GM12878 (cell line): ENCODE data around the gene RPL38. TPM values are rescaled to one million over a fixed set of nuclear protein-coding genes. Genes with fewer than 3 reads are reported as not detected.

ENCODE experiments used
- ATAC-seq: fragments of 200-7000 bp; cut with Tn5 transposase; 3 replicates; pipeline ENCODE4 v1.9.1; 2020; ENCODE audit warnings: mild to moderate bottlenecking, moderate library complexity
- BruUV-seq: library from RNA; stranded (reverse); fragments of 400-500 nt; replicated peaks from 2 replicates; lab custom pipeline; 2021; lab: Mats Ljungman, UMichigan
- CTCF ChIA-PET: fragments of 300-600 bp; sonication (Branson Sonifier 250); formaldehyde crosslinking; extraction: SDS; loops from one replicate; lab custom pipeline; 2021; ENCODE audit warnings: inconsistent platforms; lab: Yijun Ruan, JAX
- POLR2A ChIA-PET: fragments of 350-600 bp; formaldehyde crosslinking; extraction: SDS; loops from one replicate; lab custom pipeline; 2021; ENCODE audit warnings: inconsistent platforms; lab: Charles Lee
- RAD21 ChIA-PET: fragments of 300-600 bp; sonication (Branson Sonifier 250); formaldehyde crosslinking; loops from one replicate; lab custom pipeline; 2023; ENCODE audit warnings: antibody characterized with exemption; ENCODE audit not compliant: unreplicated experiment; lab: Charles Lee
- SMC1A ChIA-PET: fragments of 300-600 bp; sonication (Branson Sonifier 250); formaldehyde crosslinking; loops from one replicate; lab custom pipeline; 2023; ENCODE audit not compliant: unreplicated experiment, uncharacterized antibody; lab: Charles Lee
- DNase-seq: peaks from one replicate; pipeline ENCODE4 v3.0.0-alpha.2; 2011; ENCODE audit warnings: low read depth, low spot score
- FAIRE-seq: peaks from 3 replicates; lab custom pipeline; 2011; peaks lifted over from hg19 to GRCh38; lab: Jason Lieb, UNC
- H2AFZ ChIP-seq: 2 replicates; pipeline ENCODE4 v1.6.0; 2011; ENCODE audit warnings: low read depth, low read length, control low read depth; ENCODE audit not compliant: control insufficient read depth
- H3K27ac ChIP-seq: 2 replicates; pipeline ENCODE4 v1.5.1; 2011; ENCODE audit warnings: control low read depth; ENCODE audit not compliant: control insufficient read depth, insufficient read depth
- H3K27me3 ChIP-seq, 2 experiments: replicated peaks in 1 of 2; 2 replicates each; pipeline versions ENCODE4 v1.6.0 to v1.6.1; 2011; ENCODE audit warnings: low read length in 1 of 2; ENCODE audit not compliant: control insufficient read depth in 2 of 2, insufficient read depth in 2 of 2
- H3K36me3 ChIP-seq, 2 experiments: 2 replicates each; pipeline ENCODE4 v1.5.1; 2011; ENCODE audit warnings: low read length in 1 of 2; ENCODE audit not compliant: control insufficient read depth in 2 of 2, insufficient read depth in 2 of 2
- H3K4me1 ChIP-seq: 2 replicates; pipeline ENCODE4 v1.6.1; 2011; ENCODE audit warnings: mild to moderate bottlenecking, low read length, moderate library complexity, mixed read lengths; ENCODE audit not compliant: control insufficient read depth, insufficient read depth
- H3K4me2 ChIP-seq: 2 replicates; pipeline ENCODE4 v1.6.0; 2011; ENCODE audit warnings: control low read depth; ENCODE audit not compliant: control insufficient read depth, insufficient read depth
- H3K4me3 ChIP-seq: fragments of 200-600 bp; sonication (generic); 2 replicates; pipeline ENCODE4 v1.5.1; 2016
- H3K79me2 ChIP-seq: 2 replicates; pipeline ENCODE4 v1.6.0; 2011; ENCODE audit warnings: low read length; ENCODE audit not compliant: control insufficient read depth, insufficient read depth
- H3K9ac ChIP-seq: 2 replicates; pipeline ENCODE4 v1.8.0; 2011; ENCODE audit warnings: low read length, control low read depth, mixed read lengths; ENCODE audit not compliant: control insufficient read depth, insufficient read depth
- H3K9me3 ChIP-seq: replicated peaks from 3 replicates; pipeline ENCODE4 v1.5.1; 2011; ENCODE audit warnings: mild to moderate bottlenecking, low read length; ENCODE audit not compliant: control insufficient read depth, insufficient read depth
- H4K20me1 ChIP-seq: 2 replicates; pipeline ENCODE4 v1.6.0; 2011; ENCODE audit not compliant: control insufficient read depth, insufficient read depth
- BCL3 ChIP-seq: IDR thresholded peaks from 2 replicates; pipeline ENCODE4 v1.6.1; 2011; ENCODE audit warnings: borderline replicate concordance, low read depth, mild to moderate bottlenecking, moderate library complexity, low read length; ENCODE audit not compliant: insufficient read depth, poor library complexity, severe bottlenecking
- CBX3 ChIP-seq: fragments of 200-600 bp; sonication (generic); IDR thresholded peaks from 2 replicates; pipeline ENCODE4 v1.6.1; 2016; ENCODE audit warnings: low read depth, borderline replicate concordance
- FOS ChIP-seq: IDR thresholded peaks from 3 replicates; pipeline ENCODE4 v1.6.1; 2011; ENCODE audit warnings: borderline replicate concordance; ENCODE audit not compliant: insufficient read length; ENCODE audit errors: extremely low read depth
- HDAC2 ChIP-seq: fragments of 200-600 bp; sonication (generic); IDR thresholded peaks from 2 replicates; pipeline ENCODE4 v1.6.1; 2017
- MTA2 ChIP-seq: fragments of 450-650 bp; IDR thresholded peaks from 2 replicates; pipeline ENCODE4 v1.6.1; 2016; ENCODE audit warnings: low read depth, mild to moderate bottlenecking, moderate library complexity
- MTA3 ChIP-seq: IDR thresholded peaks from 2 replicates; pipeline ENCODE4 v1.6.1; 2012; ENCODE audit warnings: low read length, inconsistent platforms, borderline replicate concordance
- NFYA ChIP-seq: IDR thresholded peaks from 2 replicates; pipeline ENCODE4 v1.6.1; 2011; ENCODE audit warnings: low read depth, mild to moderate bottlenecking, low read length, improper control_type of control experiment, borderline replicate concordance
- NR2C1 ChIP-seq: fragments of 450-650 bp; IDR thresholded peaks from 2 replicates; pipeline ENCODE4 v1.6.1; 2017; ENCODE audit warnings: antibody characterized with exemption, mild to moderate bottlenecking, moderate library complexity
- PBX3 ChIP-seq: IDR thresholded peaks from 2 replicates; pipeline ENCODE4 v1.6.1; 2011; ENCODE audit warnings: mild to moderate bottlenecking, low read depth, low read length, moderate library complexity; ENCODE audit not compliant: insufficient replicate concordance
- RAD21 ChIP-seq: IDR thresholded peaks from 2 replicates; pipeline ENCODE4 v1.6.1; 2011; ENCODE audit warnings: mild to moderate bottlenecking, low read depth, low read length, moderate library complexity; ENCODE audit not compliant: insufficient read depth
- RBBP5 ChIP-seq: fragments of 200-600 bp; sonication (generic); conservative IDR thresholded peaks from 2 replicates; pipeline ENCODE4 v1.6.1; 2016
- SMC3 ChIP-seq: IDR thresholded peaks from 2 replicates; pipeline ENCODE4 v1.6.1; 2011; ENCODE audit warnings: low read length, improper control_type of control experiment, borderline replicate concordance
- SPI1 ChIP-seq: IDR thresholded peaks from 2 replicates; pipeline ENCODE4 v1.6.1; 2011; ENCODE audit warnings: low read depth, mild to moderate bottlenecking, low read length, moderate library complexity, borderline replicate concordance; ENCODE audit not compliant: insufficient read depth
- SREBF2 ChIP-seq: IDR thresholded peaks from 2 replicates; pipeline ENCODE4 v1.6.1; 2012; ENCODE audit warnings: mild to moderate bottlenecking, low read length
- TCF3 ChIP-seq: IDR thresholded peaks from 2 replicates; pipeline ENCODE4 v1.6.1; 2012; ENCODE audit warnings: low read depth, mild to moderate bottlenecking, low read length, borderline replicate concordance; ENCODE audit not compliant: insufficient read depth
- ZZZ3 ChIP-seq: IDR thresholded peaks from 2 replicates; pipeline ENCODE4 v1.6.1; 2011; ENCODE audit warnings: low read depth; ENCODE audit not compliant: control insufficient read depth, insufficient read length
- WGBS: methylation state at CpG from one replicate; pipeline ENCODE4 v1.1.6; 2016; ENCODE audit warnings: low lambda C conversion rate; ENCODE audit not compliant: insufficient replicate concordance, insufficient coverage; ENCODE audit errors: missing lambda C conversion rate; 5-methylcytosine and 5-hydroxymethylcytosine counted together
- in situ Hi-C: fragments of 300-500 bp; cut with MboI; formaldehyde crosslinking; loops from 9 replicates; pipeline ENCODE4 v1.14.3; 2018; ENCODE audit warnings: mixed read lengths
- intact Hi-C: fragments of 100-400 bp; cut with micrococcal nuclease; formaldehyde crosslinking; loops from one replicate; pipeline ENCODE4 v1.14.2; 2022; ENCODE audit not compliant: unreplicated experiment
- polyA plus RNA-seq, 11 experiments: library from polyadenylated mRNA; depleted of rRNA in 4 of 11; unstranded in 6 of 11; stranded (reverse) in 5 of 11; fragments of >200 nt; fragmentation: Nextera tagmentation in 4 of 11; fragmentation: Illumina TruSeq in 1 of 11; extraction: Ambion mirVana in 4 of 11; extraction: Trizol in 1 of 11; gene quantifications; 1 replicate in 1 of 11; 2 replicates in 10 of 11; pipeline versions ENCODE4 v1.2.1 to v1.2.3, GENCODE V29; 2011 to 2016; ENCODE audit warnings: inconsistent platforms in 2 of 11, missing spikeins in 2 of 11, low read depth in 1 of 11
- total RNA-seq, 4 experiments: library from RNA; depleted of rRNA in 3 of 4; stranded (reverse); fragments of >200 nt in 3 of 4; fragmentation: Illumina TruSeq in 1 of 4; extraction: Trizol in 1 of 4; gene quantifications; 2 replicates each; pipeline versions ENCODE4 v1.2.1 to v1.2.3, GENCODE V29; 2013 to 2021

RPL38 gene
- total and polyA plus RNA-seq, 10 of the 15 experiments (the other 5 are each of a cell fraction or from before 2014, with no cell fraction given), result 1,318 to 4,938 (median 2,673) TPM

GRCh38 chr17:74185571-74186185, 17.8 kb upstream of the RPL38 start:
- Histone ChIP-seq H3K4me3 (no peak overlapping the region), H3K9me3 (no peaks in the 10 kb centered on the region), H3K27me3 (no peaks in the 10 kb centered on the region; a peak in 1 of 4 replicates), H2AFZ (no peak overlapping the region), H3K79me2 (no peaks in the 10 kb centered on the region), H3K27ac (no peak overlapping the region), H3K4me2 (no peak overlapping the region), H4K20me1 (no peaks in the 10 kb centered on the region), H3K4me1 (no peaks in the 10 kb centered on the region), H3K9ac (no peak overlapping the region), H3K36me3 (no peaks in the 10 kb centered on the region)
- in situ Hi-C loops, result no loop called here
- DNase-seq, result no peak
- ChIA-PET RAD21 (no interaction called here), SMC1A (no interaction called here), CTCF (interaction anchor here (1.3 kb wide), 1 partner anchor 14 kb away, joined by 3 read pairs; no protein-coding TSS in a partner anchor), POLR2A (no interaction called here)
- WGBS, result 37% methylated on average over 9 of the region's 9 CpGs
- no peak for FAIRE-seq
- ATAC-seq, result no peak
- TF ChIP-seq RAD21 (no peak), SREBF2 (no peak), SMC3 (no peak), RBBP5 (no peak), CBX3 (no peak), MTA3 (no peak)
- no TSS peak for BruUV-seq
- intact Hi-C loops, result no loop called here

GRCh38 chr17:74186498-74186897, 17.0 kb upstream of the RPL38 start:
- no peak overlapping the region for H3K4me2 ChIP-seq
- no peak for ATAC-seq
- 76% methylated on average over 20 of the region's 20 CpGs for WGBS
- CTCF ChIA-PET, result interaction anchor here (1.3 to 1.7 kb wide), 2 partner anchors 13 to 14 kb away, joined by 3 to 6 read pairs; no protein-coding TSS in a partner anchor
- no peak for FAIRE-seq
- intact Hi-C loops (no loop called here), in situ Hi-C loops (no loop called here)
- no peaks in the 10 kb centered on the region for H4K20me1 ChIP-seq
- no peaks in the 10 kb centered on the region for H3K79me2 ChIP-seq
- SMC1A ChIA-PET, result no interaction called here
- no TSS peak for BruUV-seq
- no peak for DNase-seq
- POLR2A ChIA-PET, result no interaction called here
- H3K27ac ChIP-seq, result no peak overlapping the region
- no peaks in the 10 kb centered on the region for H3K4me1 ChIP-seq
- RAD21 ChIA-PET, result no interaction called here
- no peaks in the 10 kb centered on the region; a peak in 1 of 4 replicates for H3K27me3 ChIP-seq
- no peak overlapping the region for H3K9ac ChIP-seq
- no peak overlapping the region for H3K4me3 ChIP-seq
- H3K36me3 ChIP-seq, result no peaks in the 10 kb centered on the region
- no peaks in the 10 kb centered on the region for H3K9me3 ChIP-seq
- no peak overlapping the region for H2AFZ ChIP-seq
- TF ChIP-seq NFYA, result no peak
- peak; percentile 70 for TF ChIP-seq PBX3
- no peak for TF ChIP-seq MTA2
- peak; percentile 99 for TF ChIP-seq BCL3
- peak; percentile 74; the same call in 1 of the 2 replicates for TF ChIP-seq TCF3
- no peak for TF ChIP-seq ZZZ3
- TF ChIP-seq NR2C1, result no peak
- TF ChIP-seq SPI1, result no peak
- no peak for TF ChIP-seq HDAC2
- TF ChIP-seq FOS, result no peak
